Liver (tissue), 9 donors: ENCODE measurements around the gene PHF23. TPM values are rescaled to one million over a fixed set of nuclear protein-coding genes. Genes with fewer than 3 reads are reported as not detected.

ENCODE experiments used
- DNase-seq: peaks from one replicate; pipeline ENCODE4 v3.0.0-alpha.2; 2017; ENCODE audit warnings: low spot score
- H3K27ac ChIP-seq, 2 donors: one replicate each; pipeline ENCODE4 v1.7.0; 2013; ENCODE audit warnings: inconsistent platforms in 2 of 2, low read length in 2 of 2, control low read depth in 1 of 2, low read depth in 1 of 2, mild to moderate bottlenecking in 1 of 2
- H3K27me3 ChIP-seq, 4 donors: one replicate each; pipeline versions ENCODE4 v1.6.1 to v1.7.0; 2013; ENCODE audit warnings: low read length in 3 of 4, inconsistent platforms in 1 of 4, mild to moderate bottlenecking in 1 of 4, moderate library complexity in 1 of 4; ENCODE audit not compliant: control insufficient read depth in 4 of 4, insufficient read depth in 4 of 4
- H3K36me3 ChIP-seq, 4 donors: one replicate each; pipeline versions ENCODE4 v1.6.1 to v1.7.0; 2013; ENCODE audit warnings: low read length in 3 of 4, mild to moderate bottlenecking in 3 of 4, low read depth in 1 of 4, moderate library complexity in 1 of 4; ENCODE audit not compliant: control insufficient read depth in 4 of 4, insufficient read depth in 3 of 4
- H3K4me1 ChIP-seq, 4 donors: one replicate each; pipeline versions ENCODE4 v1.6.1 to v1.7.0; 2013; ENCODE audit warnings: low read length in 3 of 4, mild to moderate bottlenecking in 3 of 4, moderate library complexity in 1 of 4; ENCODE audit not compliant: control insufficient read depth in 4 of 4, insufficient read depth in 4 of 4
- H3K4me3 ChIP-seq, 3 donors: one replicate each; pipeline versions ENCODE4 v1.6.1 to v1.7.0; 2013; ENCODE audit warnings: low read length in 3 of 3, control low read depth in 1 of 3, low read depth in 1 of 3, mild to moderate bottlenecking in 1 of 3
- H3K9ac ChIP-seq, 2 donors: one replicate each; pipeline ENCODE4 v1.7.0; 2013; ENCODE audit warnings: low read length in 2 of 2, mild to moderate bottlenecking in 2 of 2, moderate library complexity in 2 of 2, control low read depth in 1 of 2, low read depth in 1 of 2
- H3K9me3 ChIP-seq, 4 donors: one replicate each; pipeline versions ENCODE4 v1.6.1 to v1.7.0; 2013; ENCODE audit warnings: low read length in 3 of 4; ENCODE audit not compliant: control insufficient read depth in 4 of 4
- CTCF ChIP-seq: fragments of 150-350 bp; IDR thresholded peaks from 2 replicates; pipeline ENCODE4 v1.5.1; 2017; ENCODE audit warnings: improper control_type of control experiment, low read depth, low read length; ENCODE audit not compliant: missing input control
- EGR1 ChIP-seq, 2 donors: IDR thresholded peaks; 2 replicates each; pipeline ENCODE4 v1.6.1; 2016 to 2018; ENCODE audit warnings: antibody characterized with exemption in 2 of 2, low read depth in 2 of 2
- FOXA2 ChIP-seq: IDR thresholded peaks from 2 replicates; pipeline ENCODE4 v1.6.1; 2016; ENCODE audit warnings: antibody characterized with exemption
- HNF4A ChIP-seq, 2 donors: conservative IDR thresholded peaks; 2 replicates each; pipeline ENCODE4 v1.6.1; 2016; ENCODE audit warnings: antibody characterized with exemption in 2 of 2, mild to moderate bottlenecking in 2 of 2
- HNF4G ChIP-seq: IDR thresholded peaks from 2 replicates; pipeline ENCODE4 v1.6.1; 2016; ENCODE audit warnings: antibody characterized with exemption
- NR2F2 ChIP-seq: IDR thresholded peaks from 2 replicates; pipeline ENCODE4 v1.6.1; 2016; ENCODE audit warnings: antibody characterized with exemption
- REST ChIP-seq: IDR thresholded peaks from 2 replicates; pipeline ENCODE4 v1.6.1; 2016; ENCODE audit warnings: antibody characterized with exemption, mild to moderate bottlenecking
- RXRA ChIP-seq, 2 donors: IDR thresholded peaks; 2 replicates each; pipeline ENCODE4 v1.6.1; 2017 to 2018; ENCODE audit warnings: antibody characterized with exemption in 2 of 2, mild to moderate bottlenecking in 1 of 2
- SP1 ChIP-seq: IDR thresholded peaks from 2 replicates; pipeline ENCODE4 v1.6.1; 2018; ENCODE audit warnings: antibody characterized with exemption, mild to moderate bottlenecking
- YY1 ChIP-seq: IDR thresholded peaks from 2 replicates; pipeline ENCODE4 v1.6.1; 2016; ENCODE audit warnings: antibody characterized with exemption, mild to moderate bottlenecking
- WGBS: extraction: QIAGEN DNeasy Blood & Tissue Kit; methylation state at CpG from one replicate; pipeline ENCODE4 v1.1.7; 2013; 5-methylcytosine and 5-hydroxymethylcytosine counted together
- polyA plus RNA-seq, 2 donors: library from polyadenylated mRNA; stranded (reverse) in 1 of 2; unstranded in 1 of 2; fragments of 200-250 nt in 1 of 2; fragments of >200 nt in 1 of 2; fragmentation: Nextera tagmentation in 1 of 2; extraction: Ambion mirVana in 1 of 2; gene quantifications; one replicate each; pipeline versions ENCODE4 v1.2.1 to v1.2.3, GENCODE V29; 2013 to 2015
- total RNA-seq, 2 donors: library from RNA; depleted of rRNA; stranded (reverse); fragments of >200 nt; gene quantifications; one replicate each; pipeline ENCODE4 v1.2.3, GENCODE V29; 2014
- TF ChIP-seq, protein P1 (sequence below): IDR thresholded peaks from 2 replicates; pipeline ENCODE4 v1.6.1; 2016; ENCODE audit warnings: antibody characterized with exemption
- TF ChIP-seq, protein P2 (sequence below): IDR thresholded peaks from 2 replicates; pipeline ENCODE4 v1.6.1; 2016; ENCODE audit warnings: antibody characterized with exemption
- donor health status: healthy.
- donor health status: healthy.
- donor health status: healthy.
- donor health status: healthy.
- donor health status: healthy.

The PHF23 gene
- total and polyA plus RNA-seq, 4 donors: 14.0 to 18.3 (median 15.2) TPM

DNA sequence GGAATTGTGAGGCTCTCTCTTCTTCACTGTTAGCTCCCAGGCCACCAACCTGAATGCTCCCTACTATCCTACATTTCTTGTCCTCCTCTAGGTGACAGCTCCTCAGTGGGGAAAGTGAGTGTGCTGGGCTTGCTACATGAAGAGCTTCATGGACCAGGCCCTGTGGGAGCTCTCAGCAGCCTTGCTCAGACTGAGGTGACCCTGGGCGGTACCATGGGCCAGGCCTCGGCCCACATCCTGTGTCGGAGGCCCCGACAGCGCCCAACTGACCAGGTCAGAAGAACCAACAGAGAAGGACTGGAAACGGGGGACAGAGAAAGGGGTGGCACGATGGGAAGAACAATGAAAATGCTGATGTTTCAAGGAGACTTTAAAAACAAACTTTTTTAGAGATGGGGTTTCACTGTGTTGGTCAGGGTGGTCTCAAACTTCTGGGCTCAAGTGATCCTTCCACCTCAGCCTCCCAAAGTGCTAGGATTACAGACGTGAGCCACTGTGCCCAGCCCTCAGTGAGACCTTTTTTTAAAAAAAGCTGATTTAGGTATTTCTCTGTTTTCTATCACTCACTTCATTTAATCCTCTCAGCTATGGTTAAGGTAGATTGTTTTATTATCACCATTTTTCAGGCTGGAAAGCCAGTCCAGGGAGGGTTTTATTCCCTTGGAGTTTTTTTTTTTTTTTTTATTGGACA lies 17.7 kb upstream of the PHF23 start:
- peak overlapping the region; percentile 10 to 29 for H3K27ac ChIP-seq
- H3K9me3 ChIP-seq: no peaks in the 10 kb centered on the region
- TF ChIP-seq EGR1 (IDR thresholded peaks at IDR 0.05; ENCODE audit: low read depth in 2 of 2) (no peak), CTCF (no peak), HNF4A (conservative IDR thresholded peaks at IDR 0.05) (no peak), HNF4G (no peak)
- TF ChIP-seq, protein P1, sequence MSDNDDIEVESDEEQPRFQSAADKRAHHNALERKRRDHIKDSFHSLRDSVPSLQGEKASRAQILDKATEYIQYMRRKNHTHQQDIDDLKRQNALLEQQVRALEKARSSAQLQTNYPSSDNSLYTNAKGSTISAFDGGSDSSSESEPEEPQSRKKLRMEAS: no peak
- 90% methylated on average over 8 of the region's 8 CpGs for WGBS
- H3K9ac ChIP-seq: no peak overlapping the region
- H3K36me3 ChIP-seq: peaks cover 0 to 15% (median 9%) of the 10 kb centered on the region in 4 donors
- no peaks in the 10 kb centered on the region for H3K27me3 ChIP-seq
- H3K4me1 ChIP-seq: peaks cover 11 to 47% (median 29%) of the 10 kb centered on the region in 4 donors
- no peak for DNase-seq
- H3K4me3 ChIP-seq: no peak overlapping the region

- 96% methylated on average over 4 of the region's 4 CpGs for WGBS
- peaks cover 7 to 43% (median 34%) of the 10 kb centered on the region in 4 donors for H3K4me1 ChIP-seq
- H3K27ac ChIP-seq: no peak overlapping the region
- H3K27me3 ChIP-seq: no peaks in the 10 kb centered on the region
- no peaks in the 10 kb centered on the region for H3K9me3 ChIP-seq
- no peak overlapping the region for H3K4me3 ChIP-seq
- peaks cover 0 to 15% (median 9%) of the 10 kb centered on the region in 4 donors for H3K36me3 ChIP-seq
- TF ChIP-seq REST: no peak
- TF ChIP-seq, protein P1: no peak
- no peak for TF ChIP-seq YY1
- no peak for TF ChIP-seq RXRA (IDR thresholded peaks at IDR 0.05)
- TF ChIP-seq SP1: no peak
- TF ChIP-seq NR2F2: no peak
- no peak for DNase-seq
- no peak overlapping the region for H3K9ac ChIP-seq
Observed at GRCh38 chr17:7254511-7254910, 15.3 kb upstream of the PHF23 start.

DNA sequence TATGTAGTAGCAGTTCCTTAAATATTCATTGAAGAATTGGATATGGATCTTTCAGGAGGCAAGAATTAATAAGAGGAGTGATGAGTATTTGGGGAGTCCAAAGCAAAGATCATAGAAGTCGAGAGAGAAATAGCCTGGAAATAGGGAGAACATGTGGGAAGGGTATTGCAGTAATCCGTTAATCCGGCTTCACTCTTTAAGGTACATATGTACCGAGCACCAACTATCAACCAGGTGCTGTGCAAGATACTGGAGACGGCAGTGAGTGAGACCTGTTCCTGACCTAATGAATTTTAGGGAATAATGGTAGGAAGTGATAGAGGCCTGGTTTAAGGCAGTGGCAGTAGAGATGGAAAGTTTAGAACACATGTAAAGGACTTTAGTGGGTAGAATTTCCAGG lies 13.8 kb upstream of the PHF23 start:
- WGBS: 79% methylated on average over 5 of the region's 5 CpGs
- no peak for DNase-seq
- Histone ChIP-seq H3K27me3 (no peaks in the 10 kb centered on the region), H3K9me3 (no peaks in the 10 kb centered on the region), H3K9ac (peak overlapping the region; percentile 49 to 82), H3K27ac (peak overlapping the region; percentile 95 to 100), H3K4me1 (peaks cover 7 to 38% (median 30%) of the 10 kb centered on the region in 4 donors), H3K36me3 (peaks cover 0 to 15% (median 9%) of the 10 kb centered on the region in 4 donors), H3K4me3 (peak overlapping the region; percentile 56 to 96 (median 95))
- TF ChIP-seq, protein P2, sequence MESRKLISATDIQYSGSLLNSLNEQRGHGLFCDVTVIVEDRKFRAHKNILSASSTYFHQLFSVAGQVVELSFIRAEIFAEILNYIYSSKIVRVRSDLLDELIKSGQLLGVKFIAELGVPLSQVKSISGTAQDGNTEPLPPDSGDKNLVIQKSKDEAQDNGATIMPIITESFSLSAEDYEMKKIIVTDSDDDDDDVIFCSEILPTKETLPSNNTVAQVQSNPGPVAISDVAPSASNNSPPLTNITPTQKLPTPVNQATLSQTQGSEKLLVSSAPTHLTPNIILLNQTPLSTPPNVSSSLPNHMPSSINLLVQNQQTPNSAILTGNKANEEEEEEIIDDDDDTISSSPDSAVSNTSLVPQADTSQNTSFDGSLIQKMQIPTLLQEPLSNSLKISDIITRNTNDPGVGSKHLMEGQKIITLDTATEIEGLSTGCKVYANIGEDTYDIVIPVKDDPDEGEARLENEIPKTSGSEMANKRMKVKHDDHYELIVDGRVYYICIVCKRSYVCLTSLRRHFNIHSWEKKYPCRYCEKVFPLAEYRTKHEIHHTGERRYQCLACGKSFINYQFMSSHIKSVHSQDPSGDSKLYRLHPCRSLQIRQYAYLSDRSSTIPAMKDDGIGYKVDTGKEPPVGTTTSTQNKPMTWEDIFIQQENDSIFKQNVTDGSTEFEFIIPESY: no peak
- TF ChIP-seq REST (no peak), HNF4A (conservative IDR thresholded peaks at IDR 0.05) (no peak), RXRA (IDR thresholded peaks at IDR 0.05) (no peak), YY1 (no peak), FOXA2 (no peak), SP1 (no peak)
